Stimulated activated CD8-positive, alpha-beta memory T cell treated with anti-CD3 and anti-CD28 coated beads, Interleukin-12 subunit alpha, Interleukin-12 subunit beta, amount 100 ng/mL, for 24 hours (primary cell): Measurements from ENCODE around the gene ATP8B4.
"Not testable (repeated sequence)": the region's sequence is repeated elsewhere in the genome, so short reads cannot be mapped to it uniquely, and the experiment has no call there.

Source experiments
- DNase-seq: peaks from one replicate; pipeline ENCODE4 v3.0.0-alpha.2; 2020; ENCODE audit errors: extremely low read depth

ATP8B4 gene

DNA sequence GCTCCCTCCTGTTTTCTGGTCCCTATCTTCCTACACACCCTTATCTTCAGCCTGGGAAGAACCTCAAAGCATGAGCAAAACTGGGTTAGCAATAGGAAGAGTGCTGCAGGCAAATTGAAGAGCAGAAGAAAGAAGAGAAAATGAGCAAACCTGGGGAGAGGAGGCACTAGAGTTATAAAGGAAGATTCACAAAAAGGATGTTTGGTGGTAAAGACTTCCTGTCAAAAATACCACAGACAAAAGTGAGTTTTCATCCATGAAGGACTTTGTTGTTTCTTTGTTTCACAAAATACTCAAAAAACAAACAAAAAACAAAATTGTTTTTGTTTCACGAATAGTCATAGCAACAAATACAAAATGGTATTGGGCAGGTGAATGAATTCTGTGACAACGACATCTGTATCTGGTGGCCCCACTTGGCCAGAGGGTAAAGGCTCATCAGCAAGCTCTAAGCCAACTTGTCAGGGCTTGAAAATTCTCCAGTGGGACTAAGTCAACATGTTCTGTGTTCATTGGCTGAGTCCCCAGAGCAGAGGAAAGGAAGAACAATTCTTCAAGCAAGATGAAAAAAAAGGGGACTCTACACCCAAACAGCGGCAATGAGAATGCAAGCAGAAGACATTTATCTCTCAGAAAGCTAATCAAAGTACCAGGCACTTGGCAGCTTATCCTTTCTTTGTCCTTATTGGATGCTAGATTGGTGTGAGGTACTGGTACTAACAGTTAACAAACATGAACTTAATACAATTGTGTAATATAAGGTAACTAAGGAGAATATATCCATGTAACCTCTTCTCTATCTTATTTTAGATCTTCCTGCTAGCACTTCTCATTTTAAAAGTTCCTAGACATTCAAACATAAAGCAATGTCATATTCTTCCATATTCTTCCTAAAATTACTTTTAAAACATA, 9.7 kb downstream of the ATP8B4 start:
- DNase-seq, result no peak

GRCh38 chr15:50108461-50108860, 10.6 kb downstream of the ATP8B4 start:
- no peak for DNase-seq

DNA sequence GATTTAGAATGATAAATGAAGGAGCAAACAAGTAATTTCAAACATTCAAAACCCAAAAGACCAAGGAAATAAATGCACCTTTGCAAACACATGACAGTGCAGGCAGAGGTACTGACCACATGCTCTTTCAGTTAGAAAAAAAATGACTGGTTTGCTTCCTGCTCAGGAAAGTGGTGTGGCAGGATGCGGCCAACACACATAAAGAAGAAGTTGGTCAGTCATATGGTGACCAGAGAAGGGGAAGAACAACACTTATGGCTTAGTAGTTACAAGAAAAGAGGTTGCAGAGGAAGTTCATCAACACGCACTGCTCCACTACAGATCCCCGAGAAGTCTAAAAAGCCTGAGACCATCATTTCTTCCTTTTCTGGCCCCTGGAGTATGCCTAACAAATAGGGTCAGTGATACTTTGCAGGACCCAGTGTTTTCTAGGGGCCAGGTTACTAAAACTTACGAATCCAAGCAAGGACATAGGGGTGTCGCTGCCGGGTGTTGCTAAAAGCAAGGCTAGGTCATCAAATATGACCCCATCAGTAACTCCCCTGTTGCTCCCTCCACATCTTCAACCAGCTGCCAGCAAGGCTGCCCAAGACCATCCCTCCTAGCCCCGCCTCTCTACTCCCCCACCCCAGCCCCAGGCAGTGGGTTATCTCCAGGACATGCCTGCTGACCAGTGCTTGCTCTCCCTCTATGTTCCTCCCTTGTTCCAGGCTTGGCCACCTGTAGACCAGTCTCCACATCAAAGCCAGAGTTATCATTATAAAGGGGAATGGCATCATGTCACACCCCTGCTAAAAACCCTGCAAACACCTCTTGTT, 11.2 kb downstream of the ATP8B4 start:
- DNase-seq, result no peak

DNA sequence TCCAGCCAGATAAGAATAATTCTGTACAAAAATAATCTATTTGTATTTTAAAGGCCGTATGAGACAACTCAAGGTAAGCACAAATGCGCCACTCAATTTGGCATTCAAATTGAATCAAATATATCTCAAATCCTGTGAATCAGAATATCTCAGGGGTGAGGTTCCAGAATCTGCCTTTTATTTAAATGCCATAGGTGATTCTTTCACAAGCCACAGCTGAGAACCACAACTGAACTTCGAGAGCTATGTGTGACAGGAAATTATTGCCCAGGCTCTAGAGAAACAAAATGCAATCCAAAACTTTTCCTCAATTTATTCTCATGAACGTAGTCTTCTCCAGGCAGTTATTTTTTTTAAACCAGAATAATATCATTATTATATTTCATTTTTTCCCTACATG, 11.9 kb downstream of the ATP8B4 start:
- no peak for DNase-seq

DNA sequence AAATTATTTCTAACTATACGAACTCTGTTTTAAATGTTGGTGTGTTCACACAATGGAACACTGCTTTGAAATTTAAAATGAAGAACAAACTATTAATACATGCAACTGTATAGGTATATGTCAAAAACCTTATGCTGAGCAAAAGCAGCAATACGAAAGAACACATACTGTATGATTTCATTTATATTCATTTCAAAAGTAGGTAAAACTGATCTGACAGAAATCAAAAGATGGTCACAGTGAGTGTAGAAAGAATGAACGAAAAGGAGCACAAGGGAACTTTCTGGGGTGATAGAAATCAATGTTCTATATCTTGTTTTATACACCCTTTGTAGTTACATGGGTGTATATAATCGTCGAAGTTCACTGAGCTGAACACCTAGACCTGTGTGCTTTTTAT, 12.6 kb downstream of the ATP8B4 start:
- DNase-seq, result no peak

DNA sequence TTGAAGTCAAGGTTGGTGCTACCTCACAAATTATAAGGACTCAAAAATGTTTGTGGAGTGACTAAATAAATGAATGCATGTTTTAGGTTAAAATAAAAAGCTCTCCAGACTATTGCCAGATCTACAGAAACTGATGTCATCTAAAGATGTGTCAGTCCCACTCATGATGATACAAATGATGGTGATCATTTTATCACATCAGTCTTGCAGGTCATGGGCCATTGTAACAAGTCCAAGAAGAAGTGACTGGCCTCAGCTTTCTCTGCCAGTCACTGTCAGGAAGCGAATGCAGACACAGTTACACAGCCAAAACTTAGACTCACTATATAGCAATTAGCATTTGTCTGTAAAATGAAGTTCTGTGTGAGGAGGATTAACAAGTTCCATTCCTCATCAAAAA, 18.5 kb downstream of the ATP8B4 start:
- no peak for DNase-seq

- no peak for DNase-seq
Observed at GRCh38 chr15:50098545-50098944, 20.5 kb downstream of the ATP8B4 start.

DNA sequence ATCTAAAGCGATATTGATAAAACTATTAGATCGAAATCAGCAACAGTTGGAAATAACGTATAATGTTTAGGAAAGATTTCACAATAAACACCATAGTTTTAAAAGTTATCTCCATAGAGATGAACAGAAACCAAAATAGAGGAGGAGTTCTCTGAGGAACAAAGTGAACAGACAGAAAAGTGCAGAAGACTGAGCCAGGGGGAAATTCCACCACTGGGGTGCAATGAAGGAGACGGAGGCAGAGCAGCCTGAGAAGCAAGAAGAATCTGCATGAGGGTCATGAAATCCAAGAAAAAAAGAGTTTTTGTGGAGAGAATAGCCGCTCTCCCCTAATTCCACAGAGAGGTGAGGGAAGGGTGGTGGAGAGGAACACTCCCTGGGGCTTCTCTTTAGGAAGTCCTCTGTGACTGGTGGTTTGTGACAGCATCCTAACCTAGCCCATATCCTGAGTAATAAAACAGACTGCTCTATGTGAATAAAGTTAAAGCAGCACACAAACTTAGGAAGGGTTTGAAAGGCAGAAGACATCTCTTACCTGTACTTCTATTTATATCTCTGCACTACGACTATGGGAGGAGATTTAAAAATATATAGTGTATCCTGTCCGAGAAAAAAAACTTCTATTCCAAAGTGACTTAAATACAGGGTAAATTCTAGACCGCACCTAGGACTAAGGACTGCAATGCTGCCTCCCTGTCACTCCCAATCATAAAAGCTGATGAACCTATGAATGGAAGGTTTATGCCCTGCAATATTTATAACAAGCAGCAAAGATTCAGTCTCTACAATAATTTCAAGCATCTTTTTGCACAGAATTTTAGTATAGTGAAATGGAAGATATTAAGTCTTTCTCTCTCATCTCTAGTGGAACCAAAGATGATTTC, 22.9 kb downstream of the ATP8B4 start:
- no peak for DNase-seq

DNA sequence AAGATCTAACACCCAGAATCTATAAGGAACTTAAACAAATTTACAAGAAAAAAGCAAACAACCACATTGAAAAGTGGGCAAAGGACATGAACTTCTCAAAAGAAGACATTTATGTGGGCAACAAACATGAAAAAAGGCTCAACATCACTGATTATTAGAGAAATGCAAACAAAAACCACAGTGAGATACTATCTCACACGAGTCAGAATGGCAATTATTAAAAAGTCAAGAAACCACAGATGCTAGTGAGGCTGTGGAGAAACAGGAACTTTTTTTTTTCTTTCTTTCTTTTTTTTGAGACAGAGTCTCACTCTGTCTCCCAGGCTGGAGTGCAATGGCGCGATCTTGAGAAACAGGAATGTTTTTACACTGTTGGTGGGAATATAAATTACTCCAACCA, 29.6 kb downstream of the ATP8B4 start:
- DNase-seq, result not testable (repeated sequence)

DNA sequence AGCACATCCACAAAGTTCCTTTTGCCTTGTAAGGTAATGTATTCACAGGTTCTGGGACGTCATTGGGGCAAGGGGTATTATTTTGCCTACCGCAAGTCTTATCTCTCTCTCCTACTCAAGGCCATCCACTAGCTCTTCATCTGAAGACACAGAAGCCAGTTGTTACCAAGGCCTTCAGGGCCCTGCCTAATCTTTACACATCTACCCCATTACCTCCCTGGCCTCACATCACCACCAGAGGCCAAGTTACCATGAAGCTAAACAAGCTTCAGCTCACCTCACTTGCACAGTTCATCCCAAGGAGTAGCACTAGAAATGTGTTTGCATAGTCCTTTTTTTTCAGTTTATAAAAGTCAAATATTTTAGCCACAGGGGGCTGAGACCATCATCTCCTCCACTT, 34.1 kb downstream of the ATP8B4 start:
- DNase-seq, result no peak

- DNase-seq, result no peak
Observed at GRCh38 chr15:50083424-50084025, 35.5 kb downstream of the ATP8B4 start.

- DNase-seq, result no peak
Observed at GRCh38 chr15:50082066-50082465, 37.0 kb downstream of the ATP8B4 start.

DNA sequence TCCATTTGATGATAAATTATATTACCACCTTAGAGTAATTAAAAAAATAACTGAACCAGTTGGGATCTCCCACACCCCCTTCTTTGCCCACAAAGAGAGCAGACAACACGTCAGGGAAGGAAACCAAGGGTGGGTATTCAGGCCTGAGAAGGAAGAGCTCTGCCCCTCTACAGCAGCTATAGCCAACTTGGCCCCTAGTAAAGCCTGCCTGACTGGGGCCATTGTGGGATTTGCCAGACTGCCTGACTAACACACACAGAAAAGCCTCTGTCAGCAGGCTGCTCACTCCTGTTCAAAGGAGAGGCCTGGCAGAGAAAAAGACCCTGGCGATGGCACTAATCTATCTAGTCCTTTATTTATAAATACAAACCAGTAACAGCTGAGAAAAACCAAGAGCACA, 41.4 kb downstream of the ATP8B4 start:
- no peak for DNase-seq

GRCh38 chr15:50077176-50077575, 41.9 kb downstream of the ATP8B4 start:
- no peak for DNase-seq

GRCh38 chr15:50075319-50075718, 43.7 kb downstream of the ATP8B4 start:
- no peak for DNase-seq

DNA sequence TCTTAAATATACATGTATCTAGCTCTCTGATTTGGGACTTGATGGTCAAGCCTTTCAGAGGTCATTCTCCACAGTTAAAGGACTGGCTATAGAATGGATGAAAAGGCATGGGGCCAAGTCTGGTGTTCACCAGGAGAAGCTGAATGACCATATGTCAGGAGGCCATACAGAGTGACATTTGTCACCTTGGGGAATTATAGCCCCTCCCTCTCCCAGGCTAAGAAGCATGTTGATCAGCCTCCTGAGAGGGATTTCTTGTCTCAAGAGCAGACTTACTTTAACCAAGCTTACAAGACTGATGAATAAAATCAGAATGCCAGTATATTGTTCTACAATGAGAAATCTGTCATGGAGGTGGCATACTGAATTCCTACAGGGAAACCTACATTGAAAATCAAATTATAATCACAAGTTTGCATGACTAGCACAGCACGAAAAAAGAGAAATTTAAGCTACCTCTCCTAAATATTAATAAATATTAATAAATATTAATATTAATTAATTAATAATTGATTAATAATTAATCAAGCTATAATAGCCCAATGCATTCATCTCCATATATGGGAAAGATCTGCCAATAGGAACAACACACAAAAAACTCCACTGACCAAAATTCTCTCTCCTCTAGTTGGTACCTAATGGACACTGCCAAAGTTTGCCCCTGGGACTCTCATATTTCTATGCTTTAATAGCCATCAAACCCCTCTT, 47.3 kb downstream of the ATP8B4 start:
- DNase-seq, result no peak

- DNase-seq, result no peak
Observed at GRCh38 chr15:50068016-50068415, 51.0 kb downstream of the ATP8B4 start.

DNA sequence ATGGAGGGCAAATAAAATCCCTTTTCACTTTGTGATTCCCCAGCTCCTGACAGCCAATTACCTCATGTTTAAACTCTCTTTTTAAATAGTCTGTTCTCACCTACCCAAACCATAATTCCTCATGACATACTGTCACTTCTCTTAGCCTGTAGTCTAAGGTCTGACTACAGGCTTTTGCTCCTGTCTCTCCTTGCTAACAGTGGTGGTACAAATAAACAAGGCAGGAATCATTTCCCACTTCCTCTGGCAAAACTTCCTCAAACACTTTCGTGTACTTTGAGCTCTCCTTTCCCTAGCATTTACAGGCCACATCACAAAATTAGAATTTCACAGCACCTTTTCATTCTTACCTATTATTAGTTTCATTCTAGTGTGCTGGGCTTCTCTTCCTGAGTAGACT, 51.8 kb downstream of the ATP8B4 start:
- no peak for DNase-seq

DNA sequence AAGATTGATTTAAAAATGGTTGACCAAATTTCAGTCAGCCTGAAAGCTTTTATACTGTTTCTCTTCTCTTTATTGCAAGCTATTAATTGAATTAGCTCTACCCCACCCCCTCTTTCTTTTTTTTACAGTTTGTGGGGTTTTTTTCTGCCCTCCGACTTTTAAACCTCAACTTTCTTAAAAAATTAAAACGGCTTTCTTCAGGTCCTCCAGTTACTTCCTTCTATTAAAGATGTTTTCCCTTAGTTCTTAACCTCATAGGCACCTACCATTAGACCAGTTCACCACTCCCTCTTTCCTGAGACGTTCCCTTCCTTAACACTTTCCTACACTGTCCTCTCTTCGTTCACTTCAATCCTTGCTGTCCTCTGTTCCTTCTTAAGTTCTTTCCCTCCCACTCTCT, 52.4 kb downstream of the ATP8B4 start:
- no peak for DNase-seq

GRCh38 chr15:50066202-50066601, 52.8 kb downstream of the ATP8B4 start:
- no peak for DNase-seq

DNA sequence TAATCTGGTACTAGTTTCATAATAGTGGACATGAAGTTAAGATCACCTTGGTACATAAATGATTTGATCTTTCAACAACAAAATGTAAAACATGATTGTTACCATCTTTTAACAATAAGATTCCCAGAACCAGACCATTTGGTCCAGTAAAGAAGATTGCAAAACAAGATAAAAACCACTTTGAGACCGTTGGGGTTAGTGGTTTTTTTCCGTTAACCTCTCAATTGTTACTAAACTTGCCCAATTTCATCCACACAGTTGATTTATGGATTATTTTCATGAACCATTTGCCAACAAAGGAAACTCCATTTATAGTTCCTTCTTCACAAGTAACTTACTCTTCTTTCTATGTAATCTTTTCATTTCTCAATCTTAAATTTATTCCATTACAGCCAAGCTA, 53.8 kb downstream of the ATP8B4 start:
- no peak for DNase-seq
